ENCODE data around the gene PPY.

PPY gene

DNA sequence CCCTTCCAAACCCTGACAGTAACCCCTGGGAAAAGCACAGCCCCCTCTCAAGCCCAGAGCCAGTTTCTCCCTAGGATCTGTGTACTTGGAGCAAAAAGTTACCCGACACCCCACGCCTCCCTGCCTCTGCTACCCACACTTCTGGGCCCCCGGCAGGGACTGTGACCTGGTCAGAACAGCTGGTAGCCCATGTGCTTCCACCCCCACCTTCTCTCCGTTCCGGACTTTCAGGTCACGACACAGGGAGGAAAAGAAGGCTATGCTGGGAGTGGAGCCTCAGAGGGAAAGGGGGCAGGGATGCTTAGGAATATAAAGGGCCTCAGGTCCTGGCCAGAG, 6.4 kb downstream of the PPY start:
- TF ChIP-seq, protein P1, sequence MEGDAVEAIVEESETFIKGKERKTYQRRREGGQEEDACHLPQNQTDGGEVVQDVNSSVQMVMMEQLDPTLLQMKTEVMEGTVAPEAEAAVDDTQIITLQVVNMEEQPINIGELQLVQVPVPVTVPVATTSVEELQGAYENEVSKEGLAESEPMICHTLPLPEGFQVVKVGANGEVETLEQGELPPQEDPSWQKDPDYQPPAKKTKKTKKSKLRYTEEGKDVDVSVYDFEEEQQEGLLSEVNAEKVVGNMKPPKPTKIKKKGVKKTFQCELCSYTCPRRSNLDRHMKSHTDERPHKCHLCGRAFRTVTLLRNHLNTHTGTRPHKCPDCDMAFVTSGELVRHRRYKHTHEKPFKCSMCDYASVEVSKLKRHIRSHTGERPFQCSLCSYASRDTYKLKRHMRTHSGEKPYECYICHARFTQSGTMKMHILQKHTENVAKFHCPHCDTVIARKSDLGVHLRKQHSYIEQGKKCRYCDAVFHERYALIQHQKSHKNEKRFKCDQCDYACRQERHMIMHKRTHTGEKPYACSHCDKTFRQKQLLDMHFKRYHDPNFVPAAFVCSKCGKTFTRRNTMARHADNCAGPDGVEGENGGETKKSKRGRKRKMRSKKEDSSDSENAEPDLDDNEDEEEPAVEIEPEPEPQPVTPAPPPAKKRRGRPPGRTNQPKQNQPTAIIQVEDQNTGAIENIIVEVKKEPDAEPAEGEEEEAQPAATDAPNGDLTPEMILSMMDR (IDR thresholded peaks at IDR 0.05): no peak
- Histone ChIP-seq H3K79me2 (no peaks in the 10 kb centered on the region), H3K27me3 (ENCODE audit: control insufficient read depth, insufficient read depth, low read length) (no peaks in the 10 kb centered on the region), H3K4me2 (ENCODE audit: low read length) (no peak overlapping the region), H3K9ac (no peak overlapping the region), H3K9me3 (ENCODE audit: control insufficient read depth, low read length) (no peaks in the 10 kb centered on the region), H3K4me1 (peaks cover 33% of the 10 kb centered on the region), H2AFZ (peak overlapping the region; percentile 36), H3K36me3 (ENCODE audit: control insufficient read depth, insufficient read depth, low read length) (no peaks in the 10 kb centered on the region), H3K27ac (peak overlapping the region; percentile 53), H3K4me3 (ENCODE audit: low read depth, low read length) (no peak overlapping the region)

DNA sequence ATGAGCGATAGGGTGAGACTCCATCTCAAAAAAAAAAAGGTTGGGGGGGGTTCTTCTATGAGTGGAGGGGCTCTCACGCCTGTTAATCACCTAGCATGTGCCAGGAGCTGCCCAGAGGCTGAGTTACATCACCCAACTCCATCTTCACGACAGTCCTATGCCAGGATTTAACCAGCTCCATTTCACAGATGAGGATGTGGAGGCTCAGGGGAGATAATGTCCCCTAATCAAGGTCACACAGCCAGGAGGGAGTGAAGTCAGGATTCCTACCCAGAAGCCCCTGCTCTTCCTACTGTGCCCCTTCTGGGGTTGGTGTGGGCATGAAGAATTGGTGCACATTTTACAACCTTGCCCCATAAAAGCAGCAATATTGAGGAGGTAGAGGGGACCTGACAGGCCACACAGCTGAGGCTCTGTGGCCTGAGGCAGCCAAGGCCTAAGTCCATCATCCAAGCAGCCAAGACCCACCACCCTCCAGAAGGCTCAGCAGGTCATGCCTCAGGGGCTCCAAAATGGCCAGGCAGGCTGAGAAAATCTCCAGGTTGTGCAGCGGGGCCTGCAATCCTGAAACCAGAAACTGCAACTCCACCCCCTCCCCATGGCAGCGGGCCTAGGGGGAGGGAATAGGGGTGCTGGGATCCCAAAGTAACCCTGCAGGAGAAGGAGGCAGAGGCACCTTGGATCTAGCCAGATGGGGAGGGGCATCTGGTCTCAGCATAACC, 6.9 kb downstream of the PPY start:
- no peak overlapping the region for H3K9ac ChIP-seq
- H3K4me1 ChIP-seq: peaks cover 33% of the 10 kb centered on the region
- H3K36me3 ChIP-seq (ENCODE audit: control insufficient read depth, insufficient read depth, low read length): no peaks in the 10 kb centered on the region
- H3K9me3 ChIP-seq (ENCODE audit: control insufficient read depth, low read length): no peaks in the 10 kb centered on the region
- peak overlapping the region; percentile 53 for H3K27ac ChIP-seq
- no peaks in the 10 kb centered on the region for H3K79me2 ChIP-seq
- peak overlapping the region; percentile 36 for H2AFZ ChIP-seq
- no peak overlapping the region for H3K4me2 ChIP-seq (ENCODE audit: low read length)
- no peak overlapping the region for H3K4me3 ChIP-seq (ENCODE audit: low read depth, low read length)
- TF ChIP-seq, protein P1 (IDR thresholded peaks at IDR 0.05): no peak
- H3K27me3 ChIP-seq (ENCODE audit: control insufficient read depth, insufficient read depth, low read length): no peaks in the 10 kb centered on the region

DNA sequence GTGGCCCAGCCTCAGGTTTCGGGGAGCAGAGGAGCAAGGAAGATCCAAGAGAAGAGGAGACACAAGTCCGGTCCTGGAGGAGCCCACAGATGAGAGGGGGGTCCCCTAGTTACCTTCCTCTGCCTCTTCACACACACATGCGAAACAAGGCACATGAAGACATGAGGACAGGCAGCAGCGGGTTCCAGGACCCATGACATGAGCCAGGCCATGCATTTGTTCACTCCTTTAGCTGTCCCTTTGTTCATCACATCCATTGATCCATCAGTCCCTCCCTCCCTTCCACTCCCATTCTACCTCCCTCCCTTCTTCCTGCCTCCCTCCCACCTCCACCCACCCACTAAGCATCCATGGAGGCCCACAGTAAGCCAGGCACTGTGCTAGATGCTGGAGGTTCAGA, 9.4 kb downstream of the PPY start:
- Histone ChIP-seq H3K9me3 (ENCODE audit: control insufficient read depth, low read length) (no peaks in the 10 kb centered on the region), H3K27me3 (ENCODE audit: control insufficient read depth, insufficient read depth, low read length) (no peaks in the 10 kb centered on the region), H3K79me2 (no peaks in the 10 kb centered on the region)

DNA sequence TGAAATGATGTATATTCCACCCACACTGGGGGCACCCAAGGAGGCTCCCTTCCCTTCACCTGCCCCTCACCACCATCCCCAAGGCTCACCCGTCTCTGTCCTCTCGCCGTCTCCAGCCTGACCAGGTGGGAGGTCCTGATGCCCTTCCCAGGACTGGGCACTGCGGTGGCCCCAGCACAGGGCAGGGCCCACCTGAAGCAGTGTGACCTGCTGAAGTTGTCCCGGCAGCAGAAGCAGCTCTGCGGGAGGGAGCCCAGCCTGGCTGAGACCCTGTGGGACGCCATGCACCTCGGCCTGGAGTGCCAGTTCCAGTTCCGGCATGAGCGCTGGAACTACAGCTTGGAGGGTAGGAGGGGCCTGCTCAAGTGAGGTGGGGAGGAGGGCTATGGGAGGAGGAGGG, 9.9 kb downstream of the PPY start:
- Histone ChIP-seq H3K4me1 (peaks cover 34% of the 10 kb centered on the region), H3K27me3 (ENCODE audit: control insufficient read depth, insufficient read depth, low read length) (no peaks in the 10 kb centered on the region), H2AFZ (no peak overlapping the region), H3K27ac (no peak overlapping the region), H3K9ac (no peak overlapping the region), H3K79me2 (no peaks in the 10 kb centered on the region), H3K4me2 (ENCODE audit: low read length) (no peak overlapping the region), H3K36me3 (ENCODE audit: control insufficient read depth, insufficient read depth, low read length) (no peaks in the 10 kb centered on the region), H3K4me3 (ENCODE audit: low read depth, low read length) (no peak overlapping the region), H3K9me3 (ENCODE audit: control insufficient read depth, low read length) (no peaks in the 10 kb centered on the region)
- TF ChIP-seq, protein P1 (IDR thresholded peaks at IDR 0.05): no peak

More for the DNA sequence above, 9.4 kb downstream of the PPY start:
- Histone ChIP-seq H3K4me2 (ENCODE audit: low read length) (no peak overlapping the region), H3K4me1 (peaks cover 34% of the 10 kb centered on the region), H3K36me3 (ENCODE audit: control insufficient read depth, insufficient read depth, low read length) (no peaks in the 10 kb centered on the region), H2AFZ (no peak overlapping the region), H3K9ac (no peak overlapping the region), H3K4me3 (ENCODE audit: low read depth, low read length) (no peak overlapping the region), H3K27ac (no peak overlapping the region)
- TF ChIP-seq, protein P1 (IDR thresholded peaks at IDR 0.05): no peak

DNA sequence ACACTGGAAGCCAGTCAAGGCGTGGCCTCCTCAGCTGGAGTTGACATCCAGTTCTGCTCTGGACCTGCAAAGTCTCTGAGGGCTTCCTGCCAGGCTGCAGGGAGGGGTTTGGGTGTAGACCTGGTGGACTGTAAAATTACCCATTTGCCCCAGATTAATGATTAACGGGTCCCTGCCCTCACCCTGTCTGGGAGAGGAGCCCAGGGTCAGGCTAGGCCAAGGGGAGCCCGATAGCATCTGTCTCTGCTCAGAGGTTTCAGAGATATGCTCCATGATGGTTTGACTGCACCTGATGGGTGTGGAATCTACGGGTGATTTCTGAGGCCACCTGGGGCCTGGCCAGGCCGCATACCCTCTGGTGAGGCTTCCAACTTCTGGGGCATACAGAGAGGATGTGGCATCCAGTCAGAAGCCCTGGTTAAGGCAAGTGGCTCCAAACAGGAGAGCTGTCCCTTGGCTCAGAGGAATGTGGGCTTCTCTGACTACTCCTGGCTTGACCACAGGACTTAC, 11.2 kb downstream of the PPY start:
- no peaks in the 10 kb centered on the region for H3K9me3 ChIP-seq (ENCODE audit: control insufficient read depth, low read length)
- no peaks in the 10 kb centered on the region for H3K79me2 ChIP-seq
- H3K27ac ChIP-seq: peak overlapping the region; percentile 63
- no peak overlapping the region for H3K4me2 ChIP-seq (ENCODE audit: low read length)
- TF ChIP-seq, protein P1 (IDR thresholded peaks at IDR 0.05): no peak
- no peak overlapping the region for H3K9ac ChIP-seq
- no peaks in the 10 kb centered on the region for H3K36me3 ChIP-seq (ENCODE audit: control insufficient read depth, insufficient read depth, low read length)
- peak overlapping the region; percentile 50 for H2AFZ ChIP-seq
- H3K4me1 ChIP-seq: peaks cover 29% of the 10 kb centered on the region
- H3K27me3 ChIP-seq (ENCODE audit: control insufficient read depth, insufficient read depth, low read length): no peaks in the 10 kb centered on the region
- no peak overlapping the region for H3K4me3 ChIP-seq (ENCODE audit: low read depth, low read length)
